ENCODE data around the gene PRLR.

Gene PRLR

GRCh38 chr5:35146406-35146805 lies 83.9 kb downstream of the PRLR start:
- no peaks in the 10 kb centered on the region for H3K36me3 Mint-ChIP-seq (ENCODE audit: low read depth)
- no peak overlapping the region for H3K4me3 Mint-ChIP-seq
- H3K27me3 Mint-ChIP-seq (ENCODE audit: low read depth): no peaks in the 10 kb centered on the region
- H3K9me3 Mint-ChIP-seq: no peaks in the 10 kb centered on the region
- no peaks in the 10 kb centered on the region for H3K4me1 Mint-ChIP-seq (ENCODE audit: low read depth)
- no peak overlapping the region for H3K27ac Mint-ChIP-seq

GRCh38 chr5:35145691-35146317 lies 84.5 kb downstream of the PRLR start:
- no peaks in the 10 kb centered on the region for H3K36me3 Mint-ChIP-seq (ENCODE audit: low read depth)
- no peaks in the 10 kb centered on the region for H3K9me3 Mint-ChIP-seq
- no peaks in the 10 kb centered on the region for H3K27me3 Mint-ChIP-seq (ENCODE audit: low read depth)
- no peak overlapping the region for H3K27ac Mint-ChIP-seq
- no peaks in the 10 kb centered on the region for H3K4me1 Mint-ChIP-seq (ENCODE audit: low read depth)
- no peak overlapping the region for H3K4me3 Mint-ChIP-seq

- no peaks in the 10 kb centered on the region for H3K36me3 Mint-ChIP-seq (ENCODE audit: low read depth)
- H3K9me3 Mint-ChIP-seq: no peaks in the 10 kb centered on the region
- no peaks in the 10 kb centered on the region for H3K27me3 Mint-ChIP-seq (ENCODE audit: low read depth)
- no peak overlapping the region for H3K27ac Mint-ChIP-seq
- H3K4me3 Mint-ChIP-seq: no peak overlapping the region
- no peaks in the 10 kb centered on the region for H3K4me1 Mint-ChIP-seq (ENCODE audit: low read depth)
Observed at GRCh38 chr5:35145012-35145411, 85.3 kb downstream of the PRLR start.

- Mint-ChIP-seq H3K4me3 (no peak overlapping the region), H3K4me1 (ENCODE audit: low read depth) (no peaks in the 10 kb centered on the region), H3K27me3 (ENCODE audit: low read depth) (no peaks in the 10 kb centered on the region), H3K9me3 (no peaks in the 10 kb centered on the region), H3K27ac (no peak overlapping the region), H3K36me3 (ENCODE audit: low read depth) (no peaks in the 10 kb centered on the region)
Observed at GRCh38 chr5:35143841-35144240, 86.4 kb downstream of the PRLR start.

GRCh38 chr5:35141739-35142138 lies 88.5 kb downstream of the PRLR start:
- Mint-ChIP-seq H3K27ac (no peak overlapping the region), H3K9me3 (no peaks in the 10 kb centered on the region), H3K36me3 (ENCODE audit: low read depth) (no peaks in the 10 kb centered on the region), H3K27me3 (ENCODE audit: low read depth) (peaks cover 8% of the 10 kb centered on the region), H3K4me1 (ENCODE audit: low read depth) (no peaks in the 10 kb centered on the region), H3K4me3 (no peak overlapping the region)

GRCh38 chr5:35138232-35138631 lies 92.1 kb downstream of the PRLR start:
- no peaks in the 10 kb centered on the region for H3K36me3 Mint-ChIP-seq (ENCODE audit: low read depth)
- H3K9me3 Mint-ChIP-seq: no peaks in the 10 kb centered on the region
- no peak overlapping the region for H3K27ac Mint-ChIP-seq
- no peak overlapping the region for H3K4me3 Mint-ChIP-seq
- H3K27me3 Mint-ChIP-seq (ENCODE audit: low read depth): peaks cover 16% of the 10 kb centered on the region
- no peaks in the 10 kb centered on the region for H3K4me1 Mint-ChIP-seq (ENCODE audit: low read depth)

- Mint-ChIP-seq H3K36me3 (ENCODE audit: low read depth) (no peaks in the 10 kb centered on the region), H3K27ac (no peak overlapping the region), H3K4me1 (ENCODE audit: low read depth) (no peaks in the 10 kb centered on the region), H3K4me3 (no peak overlapping the region), H3K27me3 (ENCODE audit: low read depth) (peaks cover 18% of the 10 kb centered on the region), H3K9me3 (no peaks in the 10 kb centered on the region)
Observed at GRCh38 chr5:35136386-35136785, 93.9 kb downstream of the PRLR start.

GRCh38 chr5:35135239-35135700 lies 95.0 kb downstream of the PRLR start:
- H3K4me3 Mint-ChIP-seq: no peak overlapping the region
- no peaks in the 10 kb centered on the region for H3K9me3 Mint-ChIP-seq
- no peak overlapping the region for H3K27ac Mint-ChIP-seq
- H3K4me1 Mint-ChIP-seq (ENCODE audit: low read depth): peaks cover 3% of the 10 kb centered on the region
- no peaks in the 10 kb centered on the region for H3K36me3 Mint-ChIP-seq (ENCODE audit: low read depth)
- peaks cover 22% of the 10 kb centered on the region for H3K27me3 Mint-ChIP-seq (ENCODE audit: low read depth)

- no peaks in the 10 kb centered on the region for H3K36me3 Mint-ChIP-seq (ENCODE audit: low read depth)
- no peaks in the 10 kb centered on the region for H3K9me3 Mint-ChIP-seq
- H3K27ac Mint-ChIP-seq: no peak overlapping the region
- H3K27me3 Mint-ChIP-seq (ENCODE audit: low read depth): peaks cover 30% of the 10 kb centered on the region
- H3K4me3 Mint-ChIP-seq: no peak overlapping the region
- peaks cover 9% of the 10 kb centered on the region for H3K4me1 Mint-ChIP-seq (ENCODE audit: low read depth)
Observed at GRCh38 chr5:35134278-35135030, 95.8 kb downstream of the PRLR start.

- Mint-ChIP-seq H3K27me3 (ENCODE audit: low read depth) (peaks cover 34% of the 10 kb centered on the region), H3K4me3 (no peak overlapping the region)
Observed at GRCh38 chr5:35133186-35133585, 97.1 kb downstream of the PRLR start.

GRCh38 chr5:35131723-35132122 lies 98.6 kb downstream of the PRLR start:
- peaks cover 38% of the 10 kb centered on the region for H3K27me3 Mint-ChIP-seq (ENCODE audit: low read depth)
- H3K4me3 Mint-ChIP-seq: no peak overlapping the region
- no peaks in the 10 kb centered on the region for H3K36me3 Mint-ChIP-seq (ENCODE audit: low read depth)
- no peaks in the 10 kb centered on the region for H3K9me3 Mint-ChIP-seq
- no peak overlapping the region for H3K27ac Mint-ChIP-seq
- H3K4me1 Mint-ChIP-seq (ENCODE audit: low read depth): peaks cover 9% of the 10 kb centered on the region

More at GRCh38 chr5:35133186-35133585, 97.1 kb downstream of the PRLR start:
- no peaks in the 10 kb centered on the region for H3K9me3 Mint-ChIP-seq
- H3K36me3 Mint-ChIP-seq (ENCODE audit: low read depth): no peaks in the 10 kb centered on the region
- no peak overlapping the region for H3K27ac Mint-ChIP-seq
- H3K4me1 Mint-ChIP-seq (ENCODE audit: low read depth): peaks cover 9% of the 10 kb centered on the region

- Mint-ChIP-seq H3K9me3 (no peaks in the 10 kb centered on the region), H3K36me3 (ENCODE audit: low read depth) (no peaks in the 10 kb centered on the region), H3K4me3 (no peak overlapping the region), H3K27ac (peak overlapping the region; percentile 60), H3K27me3 (ENCODE audit: low read depth) (peaks cover 34% of the 10 kb centered on the region), H3K4me1 (ENCODE audit: low read depth) (peaks cover 9% of the 10 kb centered on the region)
Observed at GRCh38 chr5:35129921-35130485, 100.3 kb downstream of the PRLR start.

GRCh38 chr5:35129276-35129675 lies 101.0 kb downstream of the PRLR start:
- Mint-ChIP-seq H3K36me3 (ENCODE audit: low read depth) (no peaks in the 10 kb centered on the region), H3K4me3 (no peak overlapping the region), H3K27ac (no peak overlapping the region), H3K9me3 (no peaks in the 10 kb centered on the region), H3K4me1 (ENCODE audit: low read depth) (peaks cover 9% of the 10 kb centered on the region), H3K27me3 (ENCODE audit: low read depth) (peaks cover 34% of the 10 kb centered on the region)

- H3K4me3 Mint-ChIP-seq: no peak overlapping the region
- H3K4me1 Mint-ChIP-seq (ENCODE audit: low read depth): peaks cover 9% of the 10 kb centered on the region
- no peaks in the 10 kb centered on the region for H3K9me3 Mint-ChIP-seq
- no peaks in the 10 kb centered on the region for H3K36me3 Mint-ChIP-seq (ENCODE audit: low read depth)
- H3K27me3 Mint-ChIP-seq (ENCODE audit: low read depth): peaks cover 36% of the 10 kb centered on the region
- H3K27ac Mint-ChIP-seq: no peak overlapping the region
Observed at GRCh38 chr5:35127006-35127405, 103.3 kb downstream of the PRLR start.

GRCh38 chr5:35125746-35126145 lies 104.5 kb downstream of the PRLR start:
- no peak overlapping the region for H3K27ac Mint-ChIP-seq
- H3K4me3 Mint-ChIP-seq: no peak overlapping the region
- no peaks in the 10 kb centered on the region for H3K9me3 Mint-ChIP-seq
- H3K27me3 Mint-ChIP-seq (ENCODE audit: low read depth): peaks cover 40% of the 10 kb centered on the region
- no peaks in the 10 kb centered on the region for H3K36me3 Mint-ChIP-seq (ENCODE audit: low read depth)
- peaks cover 9% of the 10 kb centered on the region for H3K4me1 Mint-ChIP-seq (ENCODE audit: low read depth)
